ENCODE measurements around the gene SCUBE1.
A peak's percentile ranks its signal among the peaks of the same experiment; 100 is the strongest.
"Not testable (repeated sequence)": the region's sequence is repeated elsewhere in the genome, so short reads cannot be mapped to it uniquely, and the experiment has no call there.

Gene SCUBE1

GRCh38 chr22:43355688-43356087 is 12.5 kb upstream of the SCUBE1 start:
- not testable (repeated sequence) for DNase-seq

- DNase-seq: no peak
Observed at GRCh38 chr22:43351966-43352345, 8.8 kb upstream of the SCUBE1 start.

DNA sequence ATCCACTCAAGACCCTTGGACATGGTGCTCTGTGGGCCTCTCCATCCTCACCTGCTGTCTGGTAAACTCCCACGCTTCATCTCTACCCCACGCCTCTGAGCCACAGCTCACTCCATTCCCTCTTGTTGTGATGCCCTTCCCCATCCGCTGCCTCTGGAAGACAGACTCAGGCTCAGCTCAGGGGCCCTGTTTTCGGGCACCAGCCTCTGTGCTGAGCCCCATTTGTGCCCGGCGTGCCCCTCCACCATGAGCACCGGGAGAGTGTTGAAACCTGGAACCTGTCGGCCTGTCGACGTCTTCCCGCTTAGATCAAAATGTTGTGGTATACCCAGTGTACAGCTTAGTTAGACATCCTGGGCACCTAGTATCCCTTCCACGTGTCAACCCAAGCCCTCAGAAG is 6.5 kb upstream of the SCUBE1 start:
- no peak for DNase-seq

- peak; percentile 5 for DNase-seq
Observed at GRCh38 chr22:43346521-43346929, 3.4 kb upstream of the SCUBE1 start.

GRCh38 chr22:43345761-43346301 is 2.7 kb upstream of the SCUBE1 start:
- no peak for DNase-seq

DNA sequence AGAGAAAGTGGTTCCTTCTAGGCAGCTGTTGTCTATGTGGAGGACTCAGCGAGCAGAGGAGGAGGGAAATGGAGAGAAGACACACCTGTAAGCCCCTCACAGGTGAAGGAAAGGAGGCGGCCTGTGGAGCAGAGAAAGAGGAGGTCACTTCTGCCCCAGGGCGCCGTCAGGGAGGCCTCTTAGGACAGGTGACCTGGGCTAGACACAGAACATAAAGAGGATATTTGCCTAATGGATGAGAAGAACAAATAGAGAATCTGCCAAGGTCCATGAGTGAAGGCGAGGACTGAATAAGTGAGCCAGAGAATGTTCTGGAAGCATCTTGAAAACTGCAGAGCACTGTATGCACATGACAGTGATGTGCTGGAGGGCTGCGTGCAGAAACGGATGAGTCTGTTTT is 2.2 kb upstream of the SCUBE1 start:
- no peak for DNase-seq

DNA sequence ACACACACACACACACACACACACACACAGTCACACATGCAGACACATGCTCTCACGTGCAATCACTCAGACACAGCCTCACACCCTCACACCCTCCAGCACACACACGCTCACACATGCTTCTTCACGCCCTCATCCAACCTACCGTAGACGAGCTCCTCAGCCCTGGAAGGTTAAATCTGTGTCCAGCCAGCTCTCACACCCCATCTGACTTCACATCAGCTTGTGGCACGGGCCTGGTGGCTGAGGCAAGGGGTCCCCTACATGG is 1.3 kb upstream of the SCUBE1 start:
- DNase-seq: no peak

DNA sequence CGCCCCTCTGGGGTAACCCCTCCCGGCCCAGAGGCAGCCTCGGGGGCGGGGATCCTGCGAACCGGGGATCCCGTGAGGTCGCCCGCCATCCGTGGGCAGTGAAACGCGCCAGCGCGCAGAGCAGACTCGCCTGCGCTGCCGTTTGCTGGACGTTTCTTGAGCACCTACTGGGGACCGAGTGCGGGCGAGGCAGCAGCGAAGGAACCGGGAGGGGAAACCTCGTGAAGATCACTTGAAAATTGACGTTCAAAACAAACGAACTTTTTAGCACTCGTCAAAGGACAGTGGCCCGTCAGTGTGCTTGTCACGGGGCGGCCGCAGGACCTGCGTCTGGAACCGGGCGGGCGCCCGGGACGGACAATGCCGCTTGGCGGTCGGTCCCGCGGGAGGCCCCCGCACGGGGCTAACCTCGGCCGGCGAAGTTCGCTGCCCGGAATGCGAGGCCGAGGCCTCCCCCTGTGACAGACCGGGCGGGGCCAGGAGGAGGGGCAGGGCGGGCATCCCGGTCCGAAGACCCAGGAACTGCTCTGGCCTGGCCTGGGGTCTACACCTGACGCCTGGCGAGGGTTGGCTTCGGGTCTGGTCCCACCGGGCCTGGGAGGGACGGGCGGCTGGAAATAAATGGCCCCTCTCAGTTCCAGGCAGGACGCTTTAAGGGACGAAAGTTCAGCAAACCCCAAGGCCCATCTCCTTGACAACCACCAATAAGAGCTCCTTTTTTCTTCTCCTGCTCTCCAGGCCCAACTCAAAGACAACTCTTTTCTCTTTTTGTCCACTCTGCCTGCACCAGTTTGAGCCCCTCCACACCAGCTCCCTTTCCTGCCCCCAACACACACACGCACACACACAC is 723 bp upstream of the SCUBE1 start:
- no peak for DNase-seq

GRCh38 chr22:43342347-43343261 is 568 bp downstream of the SCUBE1 start:
- no peak for DNase-seq

GRCh38 chr22:43341565-43341964 is 1.6 kb downstream of the SCUBE1 start:
- no peak for DNase-seq

DNA sequence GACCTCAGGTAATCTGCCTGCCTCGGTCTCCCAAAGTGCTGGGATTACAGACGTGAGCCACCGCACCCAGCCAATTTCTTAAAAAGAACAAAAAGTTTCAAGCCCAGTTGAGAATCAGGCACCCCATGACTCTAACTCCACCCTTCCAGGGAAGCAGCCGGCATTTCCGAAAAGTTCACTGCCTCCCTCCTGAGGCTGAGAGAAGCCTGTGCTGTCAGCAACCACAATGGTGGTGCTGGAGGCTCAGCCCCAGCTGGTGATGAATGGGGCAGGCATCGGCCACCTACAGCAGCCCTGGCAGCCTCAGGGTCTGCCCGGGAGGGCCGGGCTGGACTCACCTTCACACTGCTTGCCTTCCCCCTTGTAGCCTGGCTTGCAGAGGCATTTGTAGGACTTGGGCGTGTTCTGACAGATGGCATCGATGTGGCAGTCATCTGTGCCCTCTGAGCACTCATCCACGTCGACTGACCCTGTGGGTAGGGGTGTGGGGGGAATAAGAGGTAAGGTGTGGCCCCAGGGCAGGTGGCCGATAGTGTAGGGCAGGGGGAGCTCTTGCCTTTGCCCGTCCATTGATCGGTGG is 4.3 kb downstream of the SCUBE1 start:
- no peak for DNase-seq

GRCh38 chr22:43337946-43338345 is 5.2 kb downstream of the SCUBE1 start:
- no peak for DNase-seq

GRCh38 chr22:43337385-43337784 is 5.8 kb downstream of the SCUBE1 start:
- no peak for DNase-seq

DNA sequence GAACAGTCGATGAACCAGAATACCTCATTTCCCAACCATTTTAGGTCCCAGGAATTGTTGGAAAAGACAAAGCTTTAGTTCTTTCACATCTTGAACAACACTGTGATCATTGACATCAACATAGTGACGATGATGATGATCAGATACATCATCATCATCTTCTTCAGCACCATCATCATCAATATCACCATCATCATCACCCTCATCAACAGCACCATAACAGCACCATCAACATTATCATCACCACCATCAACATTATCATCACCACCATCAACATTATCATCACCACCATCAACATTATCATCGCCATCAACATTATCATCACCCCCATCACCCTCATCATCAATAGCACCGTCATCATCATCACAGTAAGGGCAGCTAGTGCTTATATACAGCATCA is 8.8 kb downstream of the SCUBE1 start:
- DNase-seq: no peak

GRCh38 chr22:43333978-43334377 is 9.2 kb downstream of the SCUBE1 start:
- no peak for DNase-seq

DNA sequence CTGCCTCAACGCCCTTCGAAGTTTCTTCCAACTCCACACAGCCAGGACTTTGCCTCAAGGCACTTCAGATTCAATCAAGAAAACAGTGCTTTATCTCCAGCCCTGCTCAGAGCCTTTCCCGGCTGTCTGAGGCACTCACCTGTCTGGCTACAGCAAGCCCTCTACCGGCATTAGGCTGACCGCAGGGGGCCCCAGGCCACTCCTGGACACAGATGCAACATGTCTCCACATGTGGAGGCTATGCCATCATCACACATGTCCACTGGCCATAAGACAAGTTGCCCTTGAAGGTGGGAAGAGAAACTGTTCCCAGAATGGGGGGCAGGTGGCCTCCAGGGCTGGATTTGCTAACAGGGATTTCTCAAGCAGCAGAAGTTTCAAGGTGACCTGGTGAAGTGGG is 10.0 kb downstream of the SCUBE1 start:
- no peak for DNase-seq

DNA sequence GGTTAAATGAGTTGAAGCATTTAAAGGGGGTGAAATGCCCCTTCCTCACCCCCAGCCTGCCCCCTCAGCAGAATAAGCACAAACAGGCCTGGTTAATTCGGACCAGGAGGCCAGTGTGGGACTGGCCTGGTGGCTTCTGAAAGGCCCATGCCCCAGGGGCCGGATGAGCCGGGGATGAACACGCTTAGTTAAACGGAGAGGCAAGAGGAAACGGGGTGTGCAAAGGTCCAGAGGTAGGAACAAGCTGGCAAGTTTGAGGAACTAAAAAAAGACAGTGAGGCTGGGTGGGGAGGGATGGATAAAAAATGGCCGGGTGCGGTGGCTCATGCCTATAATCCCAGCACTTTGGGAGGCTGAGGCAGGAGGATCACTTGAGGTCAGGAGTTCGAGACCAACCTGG is 11.5 kb downstream of the SCUBE1 start:
- DNase-seq: no peak

- no peak for DNase-seq
Observed at GRCh38 chr22:43331069-43331451, 12.1 kb downstream of the SCUBE1 start.

DNA sequence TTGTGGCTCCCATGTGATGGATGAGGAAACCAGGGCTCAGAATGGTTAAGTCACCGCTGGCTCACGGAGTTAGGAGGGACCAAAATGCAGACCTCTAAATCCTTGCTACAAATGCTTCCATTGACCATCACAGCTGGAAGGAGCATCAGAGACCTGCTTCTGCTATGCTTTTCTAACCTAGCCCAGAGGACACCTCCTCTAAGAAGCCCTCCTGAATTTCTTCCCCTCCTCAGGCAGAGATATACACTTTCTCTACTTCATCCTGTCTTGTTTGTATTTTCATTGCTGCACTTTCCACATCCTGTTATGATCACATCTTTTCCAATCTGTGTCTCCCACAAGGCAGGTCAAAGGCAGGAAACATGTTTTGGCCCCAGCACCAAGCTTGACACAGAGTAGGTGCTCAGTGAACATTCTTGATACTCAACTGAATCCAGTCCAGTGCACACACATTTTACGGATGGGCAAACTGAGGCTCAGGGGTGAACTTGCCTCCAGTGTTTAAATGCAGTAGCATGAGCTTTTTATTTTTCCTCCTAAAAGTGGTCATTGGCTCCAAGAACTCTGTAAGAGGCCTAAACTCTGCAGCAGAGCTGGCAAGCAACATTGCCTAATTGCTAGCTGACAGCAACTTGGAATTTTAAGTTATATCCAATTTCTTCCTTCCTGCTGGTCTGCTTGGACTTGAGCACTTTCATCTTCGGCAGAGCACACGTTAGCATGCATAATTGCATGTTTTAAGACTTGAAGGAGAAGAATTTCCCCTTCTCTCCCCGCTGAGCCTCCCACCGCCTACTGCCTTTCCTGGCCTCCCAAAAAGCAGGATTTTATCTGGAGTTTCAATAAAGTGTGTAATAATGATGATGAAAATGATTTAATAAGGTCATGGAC is 12.7 kb downstream of the SCUBE1 start:
- DNase-seq: no peak

- no peak for DNase-seq
Observed at GRCh38 chr22:43329061-43329460, 14.1 kb downstream of the SCUBE1 start.

DNA sequence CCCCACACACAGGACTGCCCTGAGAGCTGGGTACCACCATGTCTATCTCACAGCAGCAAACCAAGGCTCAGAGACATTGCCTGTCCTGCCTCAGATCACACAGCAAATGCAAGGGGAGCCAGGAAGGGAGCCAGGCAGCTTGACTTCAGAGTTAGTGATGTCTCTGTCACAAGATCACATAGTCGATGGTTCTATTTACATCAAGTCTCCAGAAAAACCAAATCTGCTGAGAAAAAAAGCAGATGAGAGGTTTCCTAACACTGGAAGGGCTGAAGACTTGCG is 16.1 kb downstream of the SCUBE1 start:
- DNase-seq: no peak

DNA sequence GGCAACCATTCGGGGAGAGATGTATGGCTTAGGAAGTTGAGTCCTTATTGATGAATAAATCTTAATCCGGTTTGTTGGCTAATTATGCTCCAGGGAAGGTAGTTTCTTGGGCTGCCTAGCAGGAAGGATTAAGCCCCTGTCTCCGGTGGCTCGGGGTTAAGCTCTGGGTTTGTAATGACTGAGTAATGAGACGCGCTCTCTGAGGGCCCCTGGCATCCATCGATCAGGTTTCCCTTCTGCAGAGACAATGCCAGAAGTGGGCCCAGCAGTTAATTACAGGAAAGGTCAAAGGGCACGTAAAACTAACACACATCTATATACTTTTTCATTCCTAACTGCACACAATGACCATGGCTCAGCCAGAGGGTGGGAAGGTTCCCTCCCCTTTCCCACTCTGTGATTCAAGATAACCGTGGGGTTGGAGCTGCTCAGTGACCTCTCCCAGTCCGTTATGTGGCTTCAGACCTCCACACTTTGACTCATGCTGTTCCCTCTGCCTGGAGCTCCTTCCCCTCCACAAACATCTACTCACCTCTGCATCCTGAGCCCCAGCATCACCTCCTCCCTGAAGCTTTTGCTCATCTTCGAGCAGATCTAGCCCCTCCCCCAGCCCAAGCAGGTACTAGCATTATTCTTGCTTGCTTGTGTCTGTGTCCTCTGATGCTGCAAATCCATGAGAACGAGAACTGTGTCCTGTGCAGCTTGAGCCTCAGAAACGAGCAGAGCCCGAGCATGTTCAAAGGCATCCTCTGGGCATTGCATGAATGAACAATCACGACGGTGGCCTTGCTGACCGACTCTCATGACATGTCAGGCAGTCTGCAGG is 16.6 kb downstream of the SCUBE1 start:
- no peak for DNase-seq
